GM18498 (cell line): ENCODE data around the gene CCR5AS.
"Not testable (repeated sequence)": the region's sequence is repeated elsewhere in the genome, so short reads cannot be mapped to it uniquely, and the experiment has no call there.

Experiments
- ATAC-seq: cut with Tn5 transposase; IDR thresholded peaks from one replicate; pipeline ENCODE4 v1.9.1; 2021; ENCODE audit warnings: mild to moderate bottlenecking, moderate library complexity; ENCODE audit not compliant: unreplicated experiment

The CCR5AS gene

GRCh38 chr3:46406443-46406787 lies 451 bp downstream of the CCR5AS start:
- no peak for ATAC-seq

- no peak for ATAC-seq
Measured at GRCh38 chr3:46405301-46406019, 1.4 kb downstream of the CCR5AS start.

GRCh38 chr3:46402902-46403301 lies 4.0 kb downstream of the CCR5AS start:
- ATAC-seq, result not testable (repeated sequence)

GRCh38 chr3:46401579-46401978 lies 5.3 kb downstream of the CCR5AS start:
- ATAC-seq, result no peak

GRCh38 chr3:46400846-46401245 lies 6.0 kb downstream of the CCR5AS start:
- no peak for ATAC-seq

- ATAC-seq, result no peak
Measured at GRCh38 chr3:46400000-46400734, 6.7 kb downstream of the CCR5AS start.

GRCh38 chr3:46399557-46399956 lies 7.3 kb downstream of the CCR5AS start:
- no peak for ATAC-seq

- no peak for ATAC-seq
Measured at GRCh38 chr3:46399098-46399497, 7.8 kb downstream of the CCR5AS start.

GRCh38 chr3:46398186-46398955 lies 8.5 kb downstream of the CCR5AS start:
- ATAC-seq, result no peak

GRCh38 chr3:46397111-46397510 lies 9.8 kb downstream of the CCR5AS start:
- ATAC-seq, result no peak

GRCh38 chr3:46395766-46396530 lies 10.9 kb downstream of the CCR5AS start:
- no peak for ATAC-seq

- no peak for ATAC-seq
Measured at GRCh38 chr3:46395210-46395661, 11.6 kb downstream of the CCR5AS start.

- no peak for ATAC-seq
Measured at GRCh38 chr3:46393554-46394434, 13.1 kb downstream of the CCR5AS start.

- no peak for ATAC-seq
Measured at GRCh38 chr3:46393011-46393410, 13.9 kb downstream of the CCR5AS start.

- ATAC-seq, result not testable (repeated sequence)
Measured at GRCh38 chr3:46391526-46391925, 15.3 kb downstream of the CCR5AS start.

GRCh38 chr3:46389306-46389705 lies 17.6 kb downstream of the CCR5AS start:
- no peak for ATAC-seq

- not testable (repeated sequence) for ATAC-seq
Measured at GRCh38 chr3:46388847-46389246, 18.0 kb downstream of the CCR5AS start.

- ATAC-seq, result no peak
Measured at GRCh38 chr3:46386205-46386604, 20.7 kb downstream of the CCR5AS start.

GRCh38 chr3:46383951-46384330 lies 22.9 kb downstream of the CCR5AS start:
- ATAC-seq, result no peak
